Melanocyte of skin (primary cell): Measurements from ENCODE around the gene ATG9A. TPM values are rescaled to one million over a fixed set of nuclear protein-coding genes. Genes with fewer than 3 reads are reported as not detected.

ENCODE experiments used
- total RNA-seq, 2 donors: library from RNA; depleted of rRNA; stranded (reverse); fragments of >200 nt; gene quantifications; 2 replicates each; pipeline ENCODE4 v1.2.3, GENCODE V29; 2012

The ATG9A gene, protein sequence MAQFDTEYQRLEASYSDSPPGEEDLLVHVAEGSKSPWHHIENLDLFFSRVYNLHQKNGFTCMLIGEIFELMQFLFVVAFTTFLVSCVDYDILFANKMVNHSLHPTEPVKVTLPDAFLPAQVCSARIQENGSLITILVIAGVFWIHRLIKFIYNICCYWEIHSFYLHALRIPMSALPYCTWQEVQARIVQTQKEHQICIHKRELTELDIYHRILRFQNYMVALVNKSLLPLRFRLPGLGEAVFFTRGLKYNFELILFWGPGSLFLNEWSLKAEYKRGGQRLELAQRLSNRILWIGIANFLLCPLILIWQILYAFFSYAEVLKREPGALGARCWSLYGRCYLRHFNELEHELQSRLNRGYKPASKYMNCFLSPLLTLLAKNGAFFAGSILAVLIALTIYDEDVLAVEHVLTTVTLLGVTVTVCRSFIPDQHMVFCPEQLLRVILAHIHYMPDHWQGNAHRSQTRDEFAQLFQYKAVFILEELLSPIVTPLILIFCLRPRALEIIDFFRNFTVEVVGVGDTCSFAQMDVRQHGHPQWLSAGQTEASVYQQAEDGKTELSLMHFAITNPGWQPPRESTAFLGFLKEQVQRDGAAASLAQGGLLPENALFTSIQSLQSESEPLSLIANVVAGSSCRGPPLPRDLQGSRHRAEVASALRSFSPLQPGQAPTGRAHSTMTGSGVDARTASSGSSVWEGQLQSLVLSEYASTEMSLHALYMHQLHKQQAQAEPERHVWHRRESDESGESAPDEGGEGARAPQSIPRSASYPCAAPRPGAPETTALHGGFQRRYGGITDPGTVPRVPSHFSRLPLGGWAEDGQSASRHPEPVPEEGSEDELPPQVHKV
- 10 to 100 TPM; 54.7 to 63.6 TPM for total RNA-seq

DNA sequence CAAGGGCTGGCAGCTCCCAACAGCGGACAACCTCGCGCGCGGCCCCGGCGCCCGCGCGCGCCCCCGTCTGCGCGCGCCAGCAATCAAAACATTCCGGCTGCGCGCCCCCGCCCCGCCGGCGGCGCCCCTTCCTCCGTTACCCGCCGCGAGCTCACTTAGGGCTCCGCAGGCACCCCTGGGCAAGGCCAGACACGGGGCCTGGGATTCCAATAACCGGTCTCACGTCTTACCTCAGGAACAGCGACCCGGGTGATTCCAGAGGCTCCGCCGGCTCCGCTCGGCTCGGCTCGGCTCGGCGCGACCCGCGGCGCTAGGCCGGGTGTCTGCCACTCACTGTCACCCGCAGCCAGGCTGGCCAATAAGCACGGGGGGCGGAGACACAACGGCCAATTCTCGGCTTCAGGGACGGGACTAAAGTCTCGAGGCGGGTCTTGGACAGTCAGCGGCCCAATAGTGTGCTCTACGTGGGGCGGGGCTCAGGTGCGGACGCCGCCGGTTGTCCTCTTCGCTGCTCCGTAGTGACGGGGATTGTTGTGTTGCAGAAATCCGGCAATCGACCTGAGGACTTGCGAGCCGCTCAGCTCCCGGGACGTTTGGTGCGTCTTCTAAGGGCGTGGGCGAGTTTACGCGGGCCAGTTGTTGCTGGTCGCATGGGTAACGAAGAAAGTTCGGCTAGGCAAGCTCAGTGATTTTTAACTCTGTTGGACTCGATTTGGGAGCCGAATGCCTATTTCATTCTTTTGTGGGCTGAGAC lies at the start of gene ATG9A, which contains the start of gene ANKZF1:
Gene ATG9A (minus strand): TSS at position 332 of the 754 bp plus-strand sequence. CDS start 1,612 bp downstream, outside the sequence.
Gene ANKZF1 (plus strand): TSS at position 502 of the 754 bp plus-strand sequence. CDS start 452 bp downstream, outside the sequence.

DNA sequence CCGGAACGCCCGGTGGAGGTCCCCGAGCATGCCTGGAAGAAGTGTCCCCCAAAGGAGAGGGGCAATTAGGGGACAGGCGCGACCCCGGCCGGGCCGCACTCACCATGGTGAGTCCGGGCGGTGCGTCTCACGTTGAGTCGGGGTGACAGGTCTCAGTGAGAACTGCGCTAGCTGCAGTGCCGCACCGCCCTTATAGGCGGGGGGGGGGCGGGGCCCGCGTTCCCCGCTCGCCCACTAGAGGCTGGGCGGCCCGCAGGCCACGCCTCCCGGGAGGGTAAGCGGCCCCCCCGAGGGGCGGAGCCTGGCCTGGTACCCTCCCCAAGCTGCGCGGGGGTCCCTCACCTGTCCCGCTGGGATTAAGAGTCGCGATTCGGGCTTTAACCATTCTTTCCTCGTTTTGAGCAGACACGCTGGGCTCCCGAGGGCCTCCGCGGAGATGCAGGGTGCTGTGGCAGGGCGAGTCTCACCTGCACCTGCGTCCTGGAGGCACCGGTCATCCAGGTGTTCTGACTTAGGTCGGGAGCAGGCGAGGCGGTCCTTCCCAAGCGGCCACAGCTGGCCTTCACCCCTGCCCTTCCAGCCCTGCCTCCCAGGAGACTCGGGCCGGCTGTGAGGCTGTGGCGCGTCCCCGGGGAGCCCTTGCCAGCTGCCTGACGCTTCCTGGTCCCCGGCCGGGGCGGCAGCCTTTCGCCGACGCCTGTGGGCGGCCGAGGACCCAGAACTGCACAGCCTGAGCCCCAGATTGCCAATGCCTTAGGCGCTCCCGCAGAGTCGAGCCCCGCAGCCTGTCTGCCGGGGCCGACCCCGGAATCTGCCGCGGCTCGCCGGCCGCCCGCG lies 24.5 kb upstream of the ATG9A start, which contains the start of gene TUBA4A:
Gene TUBA4A (minus strand): TSS at position 166 of the 837 bp plus-strand sequence. CDS start 60 bp downstream, at position 106.

DNA sequence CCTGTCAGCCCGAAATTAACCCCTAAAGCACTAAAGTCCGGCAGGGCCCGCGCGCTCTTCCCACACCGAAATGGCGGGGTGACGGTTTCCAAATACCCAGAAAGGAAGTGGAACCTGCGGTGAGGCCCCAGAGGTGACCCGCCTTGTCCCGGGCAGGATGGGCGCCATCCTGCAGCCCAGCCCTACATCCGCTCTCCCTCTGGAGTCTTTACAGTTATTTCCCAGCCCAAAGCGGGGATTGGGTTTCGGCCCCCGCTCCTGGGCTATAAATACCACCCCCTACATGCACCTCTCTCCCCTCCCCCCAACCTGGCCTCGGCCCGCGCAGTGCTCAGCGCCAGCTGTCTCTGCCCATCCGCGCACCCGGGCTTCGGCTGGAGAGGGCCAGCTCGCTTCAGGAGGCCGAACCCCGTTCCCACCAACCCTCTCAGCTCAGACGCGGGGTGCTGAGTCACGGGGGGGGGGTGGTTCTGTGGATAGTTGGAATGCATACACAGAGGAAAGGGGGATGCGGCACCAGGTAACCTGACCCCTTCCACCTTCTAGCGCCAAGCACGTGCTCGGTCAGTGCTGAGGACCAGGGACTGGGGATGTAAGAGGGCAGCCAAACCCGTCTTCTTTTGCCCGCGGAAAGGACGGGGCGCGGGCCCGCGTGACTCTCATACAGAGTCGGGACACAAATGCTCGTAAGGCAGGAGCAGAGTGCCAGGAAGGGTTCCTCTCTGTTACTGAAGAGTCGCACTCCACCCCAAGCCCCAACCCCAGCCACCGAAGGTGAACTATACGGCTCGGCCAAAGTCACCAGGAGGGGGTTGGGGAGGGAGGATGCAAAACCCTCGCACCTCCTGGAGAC lies 23.7 kb upstream of the ATG9A start, which contains the start of gene TUBA4B:
Gene TUBA4B (plus strand): TSS at position 344 of the 853 bp plus-strand sequence. CDS start 165 bp downstream, at position 509.

DNA sequence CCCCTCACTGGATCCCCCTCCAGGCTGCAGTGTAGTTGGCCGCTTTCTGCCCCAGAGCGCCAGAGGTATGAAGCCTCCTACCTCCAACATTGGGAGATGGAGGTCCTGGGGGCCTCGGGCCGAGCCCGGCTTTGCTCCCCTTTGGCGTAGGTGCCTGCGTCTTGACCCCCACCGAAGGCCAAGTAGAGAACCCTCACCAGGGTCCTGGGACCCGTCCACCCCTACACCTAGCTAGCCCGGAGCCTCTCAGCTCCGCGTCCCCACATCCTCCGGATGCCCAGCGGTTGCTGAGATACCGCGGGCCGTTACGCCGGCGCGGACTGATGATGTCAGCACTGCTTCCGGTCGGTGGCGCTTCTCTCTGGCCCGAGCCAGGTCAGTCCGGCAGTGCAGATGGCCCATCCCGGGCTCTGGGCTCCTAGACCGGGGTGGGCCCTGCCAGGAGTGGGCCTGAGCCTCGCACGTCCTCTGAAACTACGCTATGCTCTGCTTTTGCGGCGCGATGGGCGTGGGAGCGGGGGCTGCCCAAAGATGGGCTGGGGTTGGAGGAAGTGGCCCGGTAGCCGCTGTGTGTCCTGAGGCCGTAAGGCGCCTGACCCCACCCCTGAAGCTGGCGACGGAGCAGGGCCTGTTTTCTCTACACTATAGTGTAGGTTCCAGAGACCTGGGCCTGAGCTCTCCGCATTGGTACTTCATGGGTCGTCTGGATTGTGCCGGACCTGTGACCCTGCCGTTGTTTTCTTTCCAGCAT lies 15.9 kb upstream of the ATG9A start, which contains the start of the genes GLB1L and STK16:
Gene GLB1L (minus strand): TSS at position 297 of the 751 bp plus-strand sequence. CDS start 1,871 bp downstream, outside the sequence.
Gene STK16 (plus strand): TSS at position 332 of the 751 bp plus-strand sequence. CDS start 521 bp downstream, outside the sequence.

DNA sequence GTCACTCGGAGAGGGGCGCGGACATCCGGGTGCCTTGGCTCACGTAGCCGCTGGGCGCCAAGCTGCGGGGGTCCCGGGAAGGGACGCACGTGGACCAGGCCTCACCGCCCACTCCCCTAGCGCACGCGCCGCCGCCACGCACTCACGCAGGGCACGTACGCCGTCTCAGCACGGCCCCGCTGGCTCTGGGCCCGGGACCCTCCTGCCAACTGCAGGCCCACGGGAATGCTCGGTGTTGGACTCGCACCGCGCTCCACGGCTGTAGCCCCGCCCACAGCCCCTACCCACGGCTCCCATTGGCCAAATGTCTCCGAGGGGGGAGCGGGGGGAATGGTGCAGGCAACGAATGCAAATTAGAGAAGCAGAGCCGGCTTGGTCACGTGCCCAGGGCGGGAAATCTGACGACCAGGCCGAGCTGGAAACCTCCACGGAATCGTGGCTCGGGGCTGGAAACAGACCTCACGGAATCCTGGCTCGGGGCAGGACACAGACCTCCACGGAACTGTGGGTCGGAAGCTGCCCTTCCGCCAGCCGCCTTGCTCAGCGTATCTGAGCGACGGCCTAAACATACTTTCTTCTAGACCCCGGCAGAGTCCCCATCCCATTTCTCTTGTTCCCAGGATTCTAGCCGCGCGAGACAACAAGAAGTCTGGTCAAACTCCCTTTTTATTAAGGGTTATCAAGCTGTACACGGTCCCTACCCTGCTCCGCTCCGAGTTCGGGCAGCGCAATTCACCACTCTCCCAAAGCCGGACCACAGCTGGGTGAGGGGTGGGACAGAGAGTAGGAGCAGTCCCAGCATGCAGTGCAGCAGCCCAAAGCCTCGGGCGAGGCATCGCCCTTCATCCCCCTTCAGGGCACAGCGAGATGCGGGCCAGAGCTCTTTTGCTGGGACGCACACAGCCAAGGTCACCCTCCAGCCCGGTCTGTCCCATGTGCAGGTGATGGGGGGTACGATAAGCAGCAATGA lies 10.4 kb downstream of the ATG9A start, which contains the start of gene ABCB6:
Gene ABCB6 (minus strand): TSS at position 227 of the 970 bp plus-strand sequence. CDS start 285 bp downstream, outside the sequence.

GRCh38 chr2:219206328-219207133 lies 22.9 kb downstream of the ATG9A start, which contains the start of gene ZFAND2B:
Gene ZFAND2B, plus strand, starts transcription at chr2:219206782. Its CDS starts 206 bp downstream, at chr2:219206988.

GRCh38 chr2:219177552-219178376 lies 51.7 kb downstream of the ATG9A start, which contains the start of gene RETREG2:
Gene RETREG2, plus strand, starts transcription at chr2:219178275. Its CDS starts 78 bp downstream, at chr2:219178353.

GRCh38 chr2:219176818-219177551 lies 52.5 kb downstream of the ATG9A start, which contains the start of gene CNPPD1:
Gene CNPPD1, minus strand, starts transcription at chr2:219176925. Its CDS starts 97 bp downstream, at chr2:219176828.

DNA sequence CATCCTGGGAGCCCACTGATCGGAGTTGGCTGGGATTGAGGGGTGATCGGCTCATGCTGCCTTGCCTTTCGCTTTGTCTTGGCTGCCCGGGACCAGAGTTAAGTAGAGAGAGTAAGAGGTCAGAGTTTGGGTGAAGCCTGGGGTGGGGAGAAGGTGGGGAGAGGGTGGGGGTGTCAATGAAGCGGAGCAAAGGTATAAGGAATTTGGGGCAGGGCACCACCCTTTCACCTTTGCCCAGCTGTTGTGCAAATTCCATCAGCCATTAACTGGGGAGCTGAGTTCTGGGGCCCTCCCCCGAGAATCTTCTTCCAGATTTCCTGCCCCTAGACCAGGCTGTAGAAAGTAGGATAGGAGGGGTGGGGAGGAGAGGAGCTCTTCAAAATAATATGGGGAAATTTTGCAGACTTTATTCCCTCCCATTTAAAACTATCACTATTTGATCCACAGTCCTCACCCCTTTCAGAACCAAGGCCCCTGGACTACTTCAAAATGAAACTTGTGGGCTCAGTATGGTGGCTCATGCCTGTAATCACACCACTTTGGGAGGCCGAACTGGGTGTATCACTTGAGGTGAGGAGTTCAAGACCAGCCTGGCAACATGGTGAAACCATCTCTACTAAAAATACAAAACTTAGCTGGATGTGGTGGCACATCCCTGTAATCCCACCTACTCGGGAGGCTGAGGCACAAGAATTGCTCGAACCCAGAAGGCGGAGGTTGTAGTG lies 59.3 kb downstream of the ATG9A start, which contains the start of gene SLC23A3:
Gene SLC23A3 (minus strand): TSS at position 100 of the 725 bp plus-strand sequence. CDS start 45 bp downstream, at position 55.

Other genes starting within 250 kb of the ATG9A start
- gene FEV, start 244.5 kb downstream of the ATG9A start, total RNA-seq = not detected
- under 1 TPM in 1 of 2 donors, not detected in 1; 0.34 TPM for gene CRYBA2, start 236.2 kb downstream of the ATG9A start, total RNA-seq
- under 1 TPM in 1 of 2 donors, not detected in 1; 0.34 TPM for gene CFAP65, start 188.1 kb downstream of the ATG9A start, total RNA-seq
- under 1 TPM in 1 of 2 donors, not detected in 1; 0.34 TPM for gene IHH, start 168.7 kb downstream of the ATG9A start, total RNA-seq
- gene NHEJ1, start 68.8 kb downstream of the ATG9A start, total RNA-seq = 10 to 100 TPM; 26.8 to 29.6 TPM
- gene SLC23A3, start 59.6 kb downstream of the ATG9A start, total RNA-seq = 1 to 10 TPM in 1 of 2 donors, under 1 TPM in 1; 1.00 to 1.4 TPM
- gene CNPPD1, start 52.7 kb downstream of the ATG9A start, total RNA-seq = 10 to 100 TPM; 26.6 to 27.9 TPM
- 10 to 100 TPM; 64.6 to 99.8 TPM for gene RETREG2, start 51.4 kb downstream of the ATG9A start, total RNA-seq
- 10 to 100 TPM; 13.7 to 24.8 TPM for gene ZFAND2B, start 22.9 kb downstream of the ATG9A start, total RNA-seq
- gene ABCB6, start 10.7 kb downstream of the ATG9A start, total RNA-seq = 10 to 100 TPM; 44.7 to 90.9 TPM
- 10 to 100 TPM; 12.7 to 22.0 TPM for gene ANKZF1, start 170 bp upstream of the ATG9A start, total RNA-seq
- gene GLB1L, start 15.8 kb upstream of the ATG9A start, total RNA-seq = 10 to 100 TPM; 16.0 to 16.2 TPM
- gene STK16, start 15.8 kb upstream of the ATG9A start, total RNA-seq = 10 to 100 TPM; 23.3 to 36.5 TPM
- not detected for gene TUBA4B, start 23.6 kb upstream of the ATG9A start, total RNA-seq
- 1 to 10 TPM; 2.1 to 3.0 TPM for gene TUBA4A, start 24.3 kb upstream of the ATG9A start, total RNA-seq
- 10 to 100 TPM; 25.3 to 37.9 TPM for gene DNAJB2, start 49.7 kb upstream of the ATG9A start, total RNA-seq
- gene PTPRN, start 79.8 kb upstream of the ATG9A start, total RNA-seq = 1 to 10 TPM in 1 of 2 donors, under 1 TPM in 1; 0.33 to 1.0 TPM
- not detected for gene RESP18, start 103.1 kb upstream of the ATG9A start, total RNA-seq
- 10 to 100 TPM; 70.2 to 72.6 TPM for gene DNPEP, start 158.3 kb upstream of the ATG9A start, total RNA-seq
- not detected for gene DES, start 188.7 kb upstream of the ATG9A start, total RNA-seq
- under 1 TPM; under 0.01 to 0.33 TPM for gene SPEG, start 205.2 kb upstream of the ATG9A start, total RNA-seq